IgD-negative memory B cell (primary cell): ENCODE measurements around the gene RAD51B. TPM values are rescaled to one million over a fixed set of nuclear protein-coding genes. Genes with fewer than 3 reads are reported as not detected.

Source experiments
- H3K27ac Mint-ChIP-seq, 3 donors: one replicate each; pipeline ENCODE4 v1.8.0; 2020 to 2022; ENCODE audit warnings: mild to moderate bottlenecking in 3 of 3, mixed read lengths in 3 of 3, moderate library complexity in 1 of 3
- H3K27me3 Mint-ChIP-seq: one replicate; pipeline ENCODE4 v1.8.0; 2021; ENCODE audit warnings: mixed read lengths
- H3K36me3 Mint-ChIP-seq: one replicate; pipeline ENCODE4 v1.8.0; 2020; ENCODE audit warnings: mild to moderate bottlenecking, mixed read lengths
- H3K4me1 Mint-ChIP-seq, 3 donors: one replicate each; pipeline ENCODE4 v1.8.0; 2020 to 2022; ENCODE audit warnings: mixed read lengths in 3 of 3, mild to moderate bottlenecking in 1 of 3
- H3K4me3 Mint-ChIP-seq, 4 donors: one replicate each; pipeline ENCODE4 v1.8.0; 2020 to 2022; ENCODE audit warnings: mild to moderate bottlenecking in 4 of 4, mixed read lengths in 4 of 4, moderate library complexity in 3 of 4
- H3K9me3 Mint-ChIP-seq, 3 donors: one replicate each; pipeline ENCODE4 v1.8.0; 2020 to 2021; ENCODE audit warnings: mixed read lengths in 3 of 3, mild to moderate bottlenecking in 1 of 3
- polyA plus RNA-seq: library from polyadenylated mRNA; unstranded; fragments of 300-500 nt; fragmentation: Illumina TruSeq; gene quantifications from one replicate; pipeline ENCODE4 v1.2.3, GENCODE V29; 2021

Gene RAD51B
- polyA plus RNA-seq, 1 donor from 2014 or later = 24.9 TPM

GRCh38 chr14:68370057-68370360 is 550.4 kb downstream of the RAD51B start:
- Mint-ChIP-seq H3K4me1 (peaks cover 48 to 69% (median 66%) of the 10 kb centered on the region in 3 donors), H3K9me3 (peaks cover 0 to 6% (median 0%) of the 10 kb centered on the region in 3 donors), H3K36me3 (peaks cover 2% of the 10 kb centered on the region), H3K4me3 (peak overlapping the region in 3 of 4 donors; percentile 12 to 52 (median 17)), H3K27me3 (no peaks in the 10 kb centered on the region), H3K27ac (peak overlapping the region; percentile 36 to 92 (median 86))

GRCh38 chr14:68372368-68372767 is 552.8 kb downstream of the RAD51B start:
- peaks cover 50 to 76% (median 72%) of the 10 kb centered on the region in 3 donors for H3K4me1 Mint-ChIP-seq
- peak overlapping the region; percentile 44 to 92 (median 65) for H3K27ac Mint-ChIP-seq
- peaks cover 2% of the 10 kb centered on the region for H3K36me3 Mint-ChIP-seq
- peaks cover 0 to 6% (median 0%) of the 10 kb centered on the region in 3 donors for H3K9me3 Mint-ChIP-seq
- H3K4me3 Mint-ChIP-seq = peak overlapping the region in 1 of 4 donors; percentile 28
- no peaks in the 10 kb centered on the region for H3K27me3 Mint-ChIP-seq

GRCh38 chr14:68373124-68373646 is 553.6 kb downstream of the RAD51B start:
- H3K36me3 Mint-ChIP-seq = peaks cover 2% of the 10 kb centered on the region
- peaks cover 49 to 76% (median 70%) of the 10 kb centered on the region in 3 donors for H3K4me1 Mint-ChIP-seq
- H3K27me3 Mint-ChIP-seq = no peaks in the 10 kb centered on the region
- H3K9me3 Mint-ChIP-seq = peaks cover 0 to 6% (median 0%) of the 10 kb centered on the region in 3 donors
- H3K27ac Mint-ChIP-seq = peak overlapping the region in 2 of 3 donors; percentile 77 to 92
- H3K4me3 Mint-ChIP-seq = peak overlapping the region in 1 of 4 donors; percentile 33

- Mint-ChIP-seq H3K27me3 (no peaks in the 10 kb centered on the region), H3K4me3 (peak overlapping the region; percentile 19 to 80 (median 37)), H3K9me3 (peaks cover 0 to 6% (median 0%) of the 10 kb centered on the region in 3 donors), H3K27ac (peak overlapping the region; percentile 75 to 92 (median 85)), H3K4me1 (peaks cover 42 to 74% (median 64%) of the 10 kb centered on the region in 3 donors), H3K36me3 (peaks cover 2% of the 10 kb centered on the region)
Observed at GRCh38 chr14:68373847-68374444, 554.4 kb downstream of the RAD51B start.

- no peak overlapping the region for H3K27ac Mint-ChIP-seq
- H3K36me3 Mint-ChIP-seq = peaks cover 2% of the 10 kb centered on the region
- peaks cover 37 to 67% (median 60%) of the 10 kb centered on the region in 3 donors for H3K4me1 Mint-ChIP-seq
- peaks cover 0 to 6% (median 0%) of the 10 kb centered on the region in 3 donors for H3K9me3 Mint-ChIP-seq
- H3K4me3 Mint-ChIP-seq = peak overlapping the region in 2 of 4 donors; percentile 18 to 24
- H3K27me3 Mint-ChIP-seq = no peaks in the 10 kb centered on the region
Observed at GRCh38 chr14:68374682-68375081, 555.1 kb downstream of the RAD51B start.

- H3K36me3 Mint-ChIP-seq = peaks cover 4% of the 10 kb centered on the region
- H3K4me3 Mint-ChIP-seq = no peak overlapping the region
- H3K4me1 Mint-ChIP-seq = peaks cover 38 to 61% (median 54%) of the 10 kb centered on the region in 3 donors
- peaks cover 0 to 6% (median 0%) of the 10 kb centered on the region in 3 donors for H3K9me3 Mint-ChIP-seq
- no peaks in the 10 kb centered on the region for H3K27me3 Mint-ChIP-seq
- H3K27ac Mint-ChIP-seq = peak overlapping the region in 1 of 3 donors; percentile 83
Observed at GRCh38 chr14:68375376-68375775, 555.8 kb downstream of the RAD51B start.

- peaks cover 4% of the 10 kb centered on the region for H3K36me3 Mint-ChIP-seq
- H3K9me3 Mint-ChIP-seq = peaks cover 0 to 6% (median 0%) of the 10 kb centered on the region in 3 donors
- H3K27me3 Mint-ChIP-seq = no peaks in the 10 kb centered on the region
- peaks cover 36 to 59% (median 52%) of the 10 kb centered on the region in 3 donors for H3K4me1 Mint-ChIP-seq
- peak overlapping the region in 2 of 4 donors; percentile 13 to 49 for H3K4me3 Mint-ChIP-seq
- peak overlapping the region in 1 of 3 donors; percentile 83 for H3K27ac Mint-ChIP-seq
Observed at GRCh38 chr14:68376067-68376779, 556.6 kb downstream of the RAD51B start.

- peak overlapping the region; percentile 64 to 83 (median 70) for H3K27ac Mint-ChIP-seq
- peaks cover 33 to 57% (median 49%) of the 10 kb centered on the region in 3 donors for H3K4me1 Mint-ChIP-seq
- peaks cover 0 to 4% (median 0%) of the 10 kb centered on the region in 3 donors for H3K9me3 Mint-ChIP-seq
- no peaks in the 10 kb centered on the region for H3K27me3 Mint-ChIP-seq
- peaks cover 4% of the 10 kb centered on the region for H3K36me3 Mint-ChIP-seq
- H3K4me3 Mint-ChIP-seq = peak overlapping the region in 3 of 4 donors; percentile 55 to 89 (median 79)
Observed at GRCh38 chr14:68377006-68377405, 557.4 kb downstream of the RAD51B start.

GRCh38 chr14:68377459-68377858 is 557.9 kb downstream of the RAD51B start:
- Mint-ChIP-seq H3K9me3 (no peaks in the 10 kb centered on the region), H3K4me3 (peak overlapping the region; percentile 41 to 89 (median 67)), H3K36me3 (peaks cover 4% of the 10 kb centered on the region), H3K27ac (peak overlapping the region; percentile 64 to 83 (median 70)), H3K4me1 (peaks cover 33 to 54% (median 46%) of the 10 kb centered on the region in 3 donors), H3K27me3 (no peaks in the 10 kb centered on the region)

- Mint-ChIP-seq H3K4me1 (peaks cover 31 to 47% (median 37%) of the 10 kb centered on the region in 3 donors), H3K4me3 (peak overlapping the region in 1 of 4 donors; percentile 0), H3K27ac (peak overlapping the region in 2 of 3 donors; percentile 15 to 39), H3K9me3 (no peaks in the 10 kb centered on the region), H3K36me3 (peaks cover 4% of the 10 kb centered on the region), H3K27me3 (no peaks in the 10 kb centered on the region)
Observed at GRCh38 chr14:68379510-68380328, 560.1 kb downstream of the RAD51B start.

- H3K4me1 Mint-ChIP-seq = peaks cover 31 to 41% (median 34%) of the 10 kb centered on the region in 3 donors
Observed at GRCh38 chr14:68380329-68380741, 560.8 kb downstream of the RAD51B start.

GRCh38 chr14:68384335-68384734 is 564.8 kb downstream of the RAD51B start:
- Mint-ChIP-seq H3K36me3 (peaks cover 7% of the 10 kb centered on the region), H3K27ac (no peak overlapping the region), H3K9me3 (peaks cover 0 to 3% (median 0%) of the 10 kb centered on the region in 3 donors), H3K4me3 (no peak overlapping the region), H3K27me3 (no peaks in the 10 kb centered on the region), H3K4me1 (peaks cover 12 to 19% (median 17%) of the 10 kb centered on the region in 3 donors)

More at GRCh38 chr14:68380329-68380741, 560.8 kb downstream of the RAD51B start:
- Mint-ChIP-seq H3K9me3 (no peaks in the 10 kb centered on the region), H3K27ac (peak overlapping the region in 1 of 3 donors; percentile 15), H3K27me3 (no peaks in the 10 kb centered on the region), H3K4me3 (no peak overlapping the region), H3K36me3 (peaks cover 2% of the 10 kb centered on the region)

- Mint-ChIP-seq H3K36me3 (peaks cover 7% of the 10 kb centered on the region), H3K4me1 (peaks cover 8 to 19% (median 14%) of the 10 kb centered on the region in 3 donors), H3K27ac (peak overlapping the region in 1 of 3 donors; percentile 7)
Observed at GRCh38 chr14:68384881-68385280, 565.3 kb downstream of the RAD51B start.

GRCh38 chr14:68386446-68386845 is 566.9 kb downstream of the RAD51B start:
- peaks cover 8% of the 10 kb centered on the region for H3K36me3 Mint-ChIP-seq

More at GRCh38 chr14:68384881-68385280, 565.3 kb downstream of the RAD51B start:
- no peaks in the 10 kb centered on the region for H3K27me3 Mint-ChIP-seq
- peaks cover 0 to 3% (median 0%) of the 10 kb centered on the region in 3 donors for H3K9me3 Mint-ChIP-seq
- H3K4me3 Mint-ChIP-seq = no peak overlapping the region

More at GRCh38 chr14:68386446-68386845, 566.9 kb downstream of the RAD51B start:
- Mint-ChIP-seq H3K9me3 (peaks cover 0 to 3% (median 0%) of the 10 kb centered on the region in 3 donors), H3K27ac (no peak overlapping the region), H3K4me3 (peak overlapping the region in 1 of 4 donors; percentile 59), H3K4me1 (peaks cover 8 to 19% (median 13%) of the 10 kb centered on the region in 3 donors), H3K27me3 (no peaks in the 10 kb centered on the region)
